Osteocyte (in vitro differentiated cells): ENCODE data around the gene CCT2. TPM values are rescaled to one million over a fixed set of nuclear protein-coding genes. Genes with fewer than 3 reads are reported as not detected.
A peak's percentile ranks its signal among the peaks of the same experiment; 100 is the strongest.

ENCODE experiments used
- DNase-seq: peaks from one replicate; pipeline ENCODE4 v3.0.0; 2021; ENCODE audit warnings: mixed read lengths; ENCODE audit not compliant: unreplicated experiment; ENCODE audit errors: extremely low spot score
- H3K27ac Mint-ChIP-seq: one replicate; pipeline ENCODE4 v1.8.0; 2021; ENCODE audit warnings: mild to moderate bottlenecking, mixed read lengths; ENCODE audit not compliant: unreplicated experiment
- H3K27me3 Mint-ChIP-seq: one replicate; pipeline ENCODE4 v1.8.0; 2021; ENCODE audit warnings: mixed read lengths; ENCODE audit not compliant: unreplicated experiment
- H3K36me3 Mint-ChIP-seq: one replicate; pipeline ENCODE4 v1.8.0; 2021; ENCODE audit warnings: mixed read lengths; ENCODE audit not compliant: unreplicated experiment
- H3K4me1 Mint-ChIP-seq: one replicate; pipeline ENCODE4 v1.8.0; 2021; ENCODE audit warnings: mixed read lengths; ENCODE audit not compliant: unreplicated experiment
- H3K4me3 Mint-ChIP-seq: one replicate; pipeline ENCODE4 v1.8.0; 2021; ENCODE audit warnings: mild to moderate bottlenecking, moderate library complexity, mixed read lengths; ENCODE audit not compliant: unreplicated experiment
- H3K9me3 Mint-ChIP-seq: one replicate; pipeline ENCODE4 v1.8.0; 2021; ENCODE audit warnings: mixed read lengths; ENCODE audit not compliant: unreplicated experiment
- CTCF ChIP-seq: fragments of 200-600 bp; sonication (generic); IDR thresholded peaks from 2 replicates; pipeline ENCODE4 v1.5.0; 2021; ENCODE audit warnings: antibody characterized with exemption, mild to moderate bottlenecking, moderate library complexity
- total RNA-seq: library from RNA; stranded (reverse); gene quantifications from 2 replicates; pipeline ENCODE4 v1.2.1, GENCODE V29; 2021

The CCT2 gene
- total RNA-seq, 1 donor from 2014 or later: 162 TPM

- Mint-ChIP-seq H3K9me3 (peaks cover 4% of the 10 kb centered on the region), H3K27me3 (no peaks in the 10 kb centered on the region), H3K4me3 (no peak overlapping the region), H3K27ac (no peak overlapping the region), H3K36me3 (peaks cover 22% of the 10 kb centered on the region), H3K4me1 (peaks cover 3% of the 10 kb centered on the region)
- no peak for TF ChIP-seq CTCF
- no peak for DNase-seq
These were observed 38.4 kb upstream of the CCT2 start for GRCh38 chr12:69546693-69547438.

DNA sequence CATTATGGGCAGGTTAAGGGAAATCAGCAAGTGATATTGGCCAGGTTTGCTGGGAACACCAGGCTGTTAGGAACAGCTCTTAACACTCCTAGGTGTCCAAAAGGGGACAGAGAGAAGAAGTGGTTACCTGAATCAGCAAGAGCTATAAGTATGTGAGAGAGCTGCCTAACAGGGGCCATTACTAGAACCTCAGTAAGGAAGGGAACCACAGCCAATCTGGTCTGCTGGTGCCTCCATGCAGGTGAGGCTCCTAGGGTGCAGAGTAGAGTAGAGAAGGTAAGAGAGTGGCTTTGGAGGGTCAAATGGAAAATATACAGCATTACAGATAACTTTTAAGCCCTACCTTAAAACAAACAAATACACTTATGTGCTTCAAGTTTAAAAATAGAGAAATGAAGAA is 36.6 kb upstream of the CCT2 start:
- Mint-ChIP-seq H3K4me3 (no peak overlapping the region), H3K27ac (no peak overlapping the region), H3K36me3 (peaks cover 17% of the 10 kb centered on the region), H3K27me3 (no peaks in the 10 kb centered on the region), H3K9me3 (peaks cover under 1% of the 10 kb centered on the region), H3K4me1 (peaks cover 4% of the 10 kb centered on the region)
- no peak for TF ChIP-seq CTCF
- no peak for DNase-seq

DNA sequence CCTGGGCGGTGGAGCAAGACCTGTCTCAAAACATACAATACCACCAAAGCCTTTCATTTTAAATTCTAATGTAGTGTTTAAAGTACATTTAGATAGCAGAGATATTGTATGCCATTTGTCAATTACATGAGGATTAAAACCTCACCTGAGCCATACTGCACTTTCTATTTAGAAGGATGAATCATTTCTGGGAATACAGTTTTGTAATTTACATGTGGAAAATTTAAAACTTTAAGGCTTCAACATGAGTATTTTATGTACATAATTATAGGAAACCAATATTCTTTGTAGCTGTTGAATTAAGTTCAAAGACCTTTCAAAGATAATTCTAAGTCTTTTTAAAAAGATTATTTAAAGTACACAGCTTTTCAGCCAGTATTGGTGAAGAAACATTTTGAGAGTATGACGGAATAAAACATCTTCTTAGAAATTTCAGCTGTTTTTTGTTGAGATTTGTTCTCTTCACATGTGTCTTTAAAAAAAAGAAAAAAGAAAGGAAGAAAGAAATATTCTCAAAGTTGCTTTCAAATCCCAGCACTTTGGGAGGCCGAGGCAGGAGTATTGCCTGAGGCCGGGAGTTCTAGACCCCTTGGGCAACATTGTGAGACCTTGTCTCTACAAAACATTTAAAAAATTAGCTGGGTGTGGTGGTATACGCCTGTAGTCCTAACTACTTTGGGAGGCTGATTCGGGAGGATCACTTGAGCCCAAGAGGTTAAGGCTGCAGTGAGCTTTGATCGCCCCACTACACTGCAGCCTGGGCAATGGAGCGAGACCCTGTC is 34.5 kb upstream of the CCT2 start:
- H3K4me3 Mint-ChIP-seq: no peak overlapping the region
- DNase-seq: no peak
- H3K4me1 Mint-ChIP-seq: peaks cover 21% of the 10 kb centered on the region
- no peak overlapping the region for H3K27ac Mint-ChIP-seq
- H3K27me3 Mint-ChIP-seq: no peaks in the 10 kb centered on the region
- no peak for TF ChIP-seq CTCF
- no peaks in the 10 kb centered on the region for H3K9me3 Mint-ChIP-seq
- peaks cover 6% of the 10 kb centered on the region for H3K36me3 Mint-ChIP-seq

GRCh38 chr12:69553628-69554248 is 31.5 kb upstream of the CCT2 start:
- peaks cover 35% of the 10 kb centered on the region for H3K4me1 Mint-ChIP-seq
- TF ChIP-seq CTCF: no peak
- no peak for DNase-seq
- no peak overlapping the region for H3K4me3 Mint-ChIP-seq
- peaks cover 1% of the 10 kb centered on the region for H3K36me3 Mint-ChIP-seq
- H3K27me3 Mint-ChIP-seq: no peaks in the 10 kb centered on the region
- H3K9me3 Mint-ChIP-seq: no peaks in the 10 kb centered on the region
- peak overlapping the region; percentile 76 for H3K27ac Mint-ChIP-seq

DNA sequence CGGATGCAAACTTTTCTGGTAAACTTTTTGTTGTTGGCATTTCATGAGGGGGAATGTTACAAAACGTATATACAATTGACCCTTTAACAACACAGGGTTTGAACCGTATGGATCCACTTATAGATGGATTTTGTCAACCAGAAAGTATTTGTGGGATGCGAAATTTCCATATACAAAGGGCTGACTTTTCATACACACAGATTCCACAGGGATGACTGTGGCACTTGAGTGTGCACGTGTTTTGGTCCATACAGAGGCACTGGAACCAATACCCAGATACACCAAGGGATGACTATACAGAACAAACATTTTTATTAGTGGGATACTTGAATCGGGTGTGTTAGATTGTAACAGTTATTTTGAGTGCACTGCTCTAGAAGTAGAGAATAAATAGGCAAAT is 29.8 kb upstream of the CCT2 start:
- H3K4me1 Mint-ChIP-seq: peaks cover 35% of the 10 kb centered on the region
- H3K27me3 Mint-ChIP-seq: no peaks in the 10 kb centered on the region
- DNase-seq: no peak
- peaks cover 1% of the 10 kb centered on the region for H3K36me3 Mint-ChIP-seq
- no peak overlapping the region for H3K4me3 Mint-ChIP-seq
- no peaks in the 10 kb centered on the region for H3K9me3 Mint-ChIP-seq
- H3K27ac Mint-ChIP-seq: peak overlapping the region; percentile 73
- no peak for TF ChIP-seq CTCF
